ENCODE data around the gene TAF1C. TPM values are rescaled to one million over a fixed set of nuclear protein-coding genes. Genes with fewer than 3 reads are reported as not detected.

Gene TAF1C
- total and polyA plus RNA-seq, 2 donors (not counting 3 experiments of a cell fraction or from before 2014, with no cell fraction given) = 57.2 to 77.6 TPM

DNA sequence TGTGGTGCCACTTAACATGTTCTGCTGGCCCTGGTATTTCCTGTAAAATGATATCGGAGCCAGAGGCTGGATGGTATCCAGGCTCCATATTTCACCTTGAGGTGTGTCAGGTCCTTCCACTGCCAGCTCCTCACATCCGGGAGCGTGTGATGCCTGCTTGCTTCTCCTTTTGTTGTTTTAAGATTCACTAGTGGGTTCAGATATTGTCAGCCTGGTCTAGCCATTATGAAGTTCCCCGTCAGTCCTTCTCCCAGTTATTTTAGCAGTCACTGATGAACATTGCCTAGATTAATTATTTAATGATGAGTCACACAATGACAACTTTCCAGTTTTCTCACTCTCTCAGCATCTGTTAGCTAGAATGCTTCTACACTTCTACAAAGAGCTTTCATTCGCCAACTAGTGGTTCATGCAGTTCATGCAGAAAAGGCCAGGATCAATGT is 30.5 kb downstream of the TAF1C start:
- Histone ChIP-seq H4K20me1 (replicated peaks; ENCODE audit: control insufficient read depth, extremely low read depth, insufficient read depth, low read length) (no peaks in the 10 kb centered on the region), H3K27me3 (ENCODE audit: control insufficient read depth in 2 of 2, insufficient read depth in 2 of 2, low read length in 2 of 2) (peaks cover 22 to 23% of the 10 kb centered on the region in 2 experiments), H3K4me3 (replicated peaks in 1 of 3; ENCODE audit: insufficient read depth in 1 of 3, low read depth in 1 of 3, low read length in 3 of 3) (no peak overlapping the region), H3K9ac (replicated peaks; ENCODE audit: extremely low read depth, insufficient read depth, low read length) (no peak overlapping the region), H2AFZ (ENCODE audit: low read depth, low read length) (no peak overlapping the region), H3K9me3 (replicated peaks; ENCODE audit: control insufficient read depth, insufficient read depth, low read length) (no peaks in the 10 kb centered on the region), H3K36me3 (ENCODE audit: control insufficient read depth in 2 of 2, extremely low read depth in 1 of 2, insufficient read depth in 2 of 2, low read length in 2 of 2) (no peaks in the 10 kb centered on the region), H3K9me1 (replicated peaks; ENCODE audit: control insufficient read depth, extremely low read depth, insufficient read depth, low read length) (no peaks in the 10 kb centered on the region), H3K4me1 (ENCODE audit: control insufficient read depth, extremely low read depth, insufficient read depth, low read length) (no peaks in the 10 kb centered on the region), H3K4me2 (ENCODE audit: insufficient read depth, low read length) (no peak overlapping the region), H3K27ac (ENCODE audit: insufficient read depth, low read depth, low read length) (no peak overlapping the region), H3K79me2 (ENCODE audit: control insufficient read depth, insufficient read depth, low read length) (no peaks in the 10 kb centered on the region)
- no peak for TF ChIP-seq MYC (IDR thresholded peaks at IDR 0.05; ENCODE audit: low read depth, low read length)
- no peak for TF ChIP-seq POLR2AphosphoS5 (IDR thresholded peaks at IDR 0.05; ENCODE audit: insufficient read depth, low read depth, low read length)
- TF ChIP-seq FOS (IDR thresholded peaks at IDR 0.05; ENCODE audit: borderline replicate concordance, insufficient read depth, low read length) = no peak
- TF ChIP-seq JUN (IDR thresholded peaks at IDR 0.05; ENCODE audit: borderline replicate concordance, insufficient read depth, insufficient read length, low read depth) = no peak
- TF ChIP-seq GATA2 (IDR thresholded peaks at IDR 0.05; ENCODE audit: insufficient read depth, insufficient read length, low read depth, low read length) = no peak
- TF ChIP-seq POLR2A (IDR thresholded peaks at IDR 0.05; ENCODE audit: low read depth, low read length) = no peak
- TF ChIP-seq, protein P1, sequence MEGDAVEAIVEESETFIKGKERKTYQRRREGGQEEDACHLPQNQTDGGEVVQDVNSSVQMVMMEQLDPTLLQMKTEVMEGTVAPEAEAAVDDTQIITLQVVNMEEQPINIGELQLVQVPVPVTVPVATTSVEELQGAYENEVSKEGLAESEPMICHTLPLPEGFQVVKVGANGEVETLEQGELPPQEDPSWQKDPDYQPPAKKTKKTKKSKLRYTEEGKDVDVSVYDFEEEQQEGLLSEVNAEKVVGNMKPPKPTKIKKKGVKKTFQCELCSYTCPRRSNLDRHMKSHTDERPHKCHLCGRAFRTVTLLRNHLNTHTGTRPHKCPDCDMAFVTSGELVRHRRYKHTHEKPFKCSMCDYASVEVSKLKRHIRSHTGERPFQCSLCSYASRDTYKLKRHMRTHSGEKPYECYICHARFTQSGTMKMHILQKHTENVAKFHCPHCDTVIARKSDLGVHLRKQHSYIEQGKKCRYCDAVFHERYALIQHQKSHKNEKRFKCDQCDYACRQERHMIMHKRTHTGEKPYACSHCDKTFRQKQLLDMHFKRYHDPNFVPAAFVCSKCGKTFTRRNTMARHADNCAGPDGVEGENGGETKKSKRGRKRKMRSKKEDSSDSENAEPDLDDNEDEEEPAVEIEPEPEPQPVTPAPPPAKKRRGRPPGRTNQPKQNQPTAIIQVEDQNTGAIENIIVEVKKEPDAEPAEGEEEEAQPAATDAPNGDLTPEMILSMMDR (IDR thresholded peaks at IDR 0.05; ENCODE audit: extremely low read depth in 1 of 2, insufficient read depth in 1 of 2, low read depth in 1 of 2, low read length in 2 of 2) = no peak
- TF ChIP-seq, protein P2, sequence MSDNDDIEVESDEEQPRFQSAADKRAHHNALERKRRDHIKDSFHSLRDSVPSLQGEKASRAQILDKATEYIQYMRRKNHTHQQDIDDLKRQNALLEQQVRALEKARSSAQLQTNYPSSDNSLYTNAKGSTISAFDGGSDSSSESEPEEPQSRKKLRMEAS (IDR thresholded peaks at IDR 0.05; ENCODE audit: insufficient read depth, insufficient read length) = no peak
- TF ChIP-seq EZH2 (IDR thresholded peaks at IDR 0.05; ENCODE audit: borderline replicate concordance, low read depth, low read length, severe bottlenecking) = no peak
- BruUV-seq (replicated peaks) = no TSS peak
- CTCF ChIA-PET = interaction anchor here (0.6 to 1.6 kb wide), 6 partner anchors 10 to 752 kb away, joined by 3 to 7 read pairs (median 4); partner anchors contain the start of gene TAF1C
- POLR2A ChIA-PET = interaction anchor here (1.2 kb wide), 1 partner anchor 40 kb away, joined by 4 read pairs; the partner anchor contains the start of gene MBTPS1
- DNase-seq (ENCODE audit: low read depth, low spot score) = no peak
- intact Hi-C loops (cut with micrococcal nuclease) = loop anchor here (5.0 kb wide), 1 partner anchor 771 kb away; no protein-coding TSS in a partner anchor
- FAIRE-seq = no peak
- dilution Hi-C loops (cut with MboI; ENCODE audit: extremely low pct_ligation_motif_present, low sequenced_read_pairs) = no loop called here

All from endothelial cell of umbilical vein (primary cell).